ENCODE measurements around the gene C1orf159. TPM values are rescaled to one million over a fixed set of nuclear protein-coding genes. Genes with fewer than 3 reads are reported as not detected.

The C1orf159 gene
- total RNA-seq = 11.7 TPM
- long read RNA-seq, partial matches to known transcripts = 2 of 9 reads
- long read RNA-seq, other reads (novel, unspliced or antisense) = 5 of 9 reads

- Histone ChIP-seq H3K27me3 (ENCODE audit: low read depth) (peaks cover 13% of the 10 kb centered on the region), H3K36me3 (no peaks in the 10 kb centered on the region), H3K9me3 (no peaks in the 10 kb centered on the region), H3K4me1 (peaks cover 9% of the 10 kb centered on the region), H3K27ac (peak within 1 kb of the TSS; percentile 74), H3K4me3 (peak within 1 kb of the TSS; percentile 75)
- ATAC-seq = peak; percentile 98 to 99
- intact Hi-C loops (cut with DNase I) = no loop called here
- DNase-seq = peak; percentile 99
- TF ChIP-seq, protein P1, sequence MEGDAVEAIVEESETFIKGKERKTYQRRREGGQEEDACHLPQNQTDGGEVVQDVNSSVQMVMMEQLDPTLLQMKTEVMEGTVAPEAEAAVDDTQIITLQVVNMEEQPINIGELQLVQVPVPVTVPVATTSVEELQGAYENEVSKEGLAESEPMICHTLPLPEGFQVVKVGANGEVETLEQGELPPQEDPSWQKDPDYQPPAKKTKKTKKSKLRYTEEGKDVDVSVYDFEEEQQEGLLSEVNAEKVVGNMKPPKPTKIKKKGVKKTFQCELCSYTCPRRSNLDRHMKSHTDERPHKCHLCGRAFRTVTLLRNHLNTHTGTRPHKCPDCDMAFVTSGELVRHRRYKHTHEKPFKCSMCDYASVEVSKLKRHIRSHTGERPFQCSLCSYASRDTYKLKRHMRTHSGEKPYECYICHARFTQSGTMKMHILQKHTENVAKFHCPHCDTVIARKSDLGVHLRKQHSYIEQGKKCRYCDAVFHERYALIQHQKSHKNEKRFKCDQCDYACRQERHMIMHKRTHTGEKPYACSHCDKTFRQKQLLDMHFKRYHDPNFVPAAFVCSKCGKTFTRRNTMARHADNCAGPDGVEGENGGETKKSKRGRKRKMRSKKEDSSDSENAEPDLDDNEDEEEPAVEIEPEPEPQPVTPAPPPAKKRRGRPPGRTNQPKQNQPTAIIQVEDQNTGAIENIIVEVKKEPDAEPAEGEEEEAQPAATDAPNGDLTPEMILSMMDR (IDR thresholded peaks at IDR 0.05) = no peak
These were observed at the start of gene C1orf159 for GRCh38 chr1:1115786-1116700. TSS of gene C1orf159 (minus strand) at chr1:1116089. CDS start at chr1:1091543, 24,546 bp downstream.

GRCh38 chr1:1165485-1165884, 49.6 kb upstream of the C1orf159 start:
- no peak for ATAC-seq
- H3K4me1 ChIP-seq = peaks cover 8% of the 10 kb centered on the region
- H3K4me3 ChIP-seq = no peak overlapping the region
- TF ChIP-seq, protein P1 (IDR thresholded peaks at IDR 0.05) = no peak
- DNase-seq = no peak
- no peak overlapping the region for H3K27ac ChIP-seq
- H3K36me3 ChIP-seq = no peaks in the 10 kb centered on the region
- peaks cover 29% of the 10 kb centered on the region for H3K27me3 ChIP-seq (ENCODE audit: low read depth)
- intact Hi-C loops (cut with DNase I) = no loop called here
- H3K9me3 ChIP-seq = no peaks in the 10 kb centered on the region

DNA sequence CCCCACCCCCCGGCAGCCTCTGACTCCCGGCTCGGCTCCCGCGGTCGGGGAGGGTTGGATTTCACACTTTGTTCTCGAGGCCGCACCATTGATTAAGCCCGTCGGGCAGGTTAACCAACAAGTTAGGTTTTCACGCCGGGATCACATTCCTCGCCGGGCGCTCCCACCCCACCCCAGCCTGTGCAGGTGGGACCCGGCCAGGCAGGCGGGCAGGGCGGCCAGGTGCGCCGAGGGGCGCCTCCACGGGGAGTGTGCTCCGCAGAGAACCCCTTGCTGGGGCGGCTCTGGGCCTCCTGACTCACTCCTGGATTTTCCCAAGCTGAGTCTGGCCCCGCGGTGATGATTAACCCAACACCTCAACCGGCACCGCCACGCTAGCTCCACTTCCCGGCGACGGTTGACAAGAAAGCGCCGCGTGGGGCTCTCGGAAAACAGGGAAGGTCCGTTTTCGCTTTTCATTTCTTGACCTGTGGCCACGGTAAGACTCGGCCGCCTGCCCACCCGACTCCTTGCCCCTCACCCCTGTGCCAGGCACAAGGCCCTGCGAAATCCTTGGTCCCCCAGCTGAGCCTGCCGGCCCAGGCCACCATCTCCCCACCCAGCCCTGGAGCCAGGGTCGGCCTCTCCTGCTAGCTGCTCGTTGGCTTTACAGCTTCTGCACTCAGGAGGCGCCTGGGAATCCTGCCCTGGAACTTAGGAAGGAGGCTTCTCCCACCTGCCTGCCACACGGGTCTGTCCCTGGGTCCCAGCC, 49.0 kb upstream of the C1orf159 start:
- H3K4me1 ChIP-seq = peaks cover 8% of the 10 kb centered on the region
- intact Hi-C loops (cut with DNase I) = no loop called here
- H3K27me3 ChIP-seq (ENCODE audit: low read depth) = peaks cover 24% of the 10 kb centered on the region
- H3K36me3 ChIP-seq = no peaks in the 10 kb centered on the region
- TF ChIP-seq, protein P1 (IDR thresholded peaks at IDR 0.05) = no peak
- H3K4me3 ChIP-seq = peak overlapping the region; percentile 54
- no peak overlapping the region for H3K27ac ChIP-seq
- ATAC-seq = peak; percentile 3 to 4
- H3K9me3 ChIP-seq = no peaks in the 10 kb centered on the region
- DNase-seq = no peak

GRCh38 chr1:1164361-1164700, 48.4 kb upstream of the C1orf159 start:
- Histone ChIP-seq H3K4me1 (peaks cover 8% of the 10 kb centered on the region), H3K27ac (no peak overlapping the region), H3K4me3 (peak overlapping the region; percentile 54)

GRCh38 chr1:1163538-1164070, 47.7 kb upstream of the C1orf159 start:
- TF ChIP-seq, protein P1 (IDR thresholded peaks at IDR 0.05) = no peak
- H3K4me1 ChIP-seq = peaks cover 15% of the 10 kb centered on the region
- DNase-seq = no peak
- H3K9me3 ChIP-seq = no peaks in the 10 kb centered on the region
- intact Hi-C loops (cut with DNase I) = no loop called here
- H3K36me3 ChIP-seq = no peaks in the 10 kb centered on the region
- H3K27ac ChIP-seq = peak overlapping the region; percentile 77
- H3K27me3 ChIP-seq (ENCODE audit: low read depth) = peaks cover 13% of the 10 kb centered on the region
- peak; percentile 0 to 25 for ATAC-seq
- H3K4me3 ChIP-seq = peak overlapping the region; percentile 54

More at GRCh38 chr1:1164361-1164700, 48.4 kb upstream of the C1orf159 start:
- intact Hi-C loops (cut with DNase I) = no loop called here
- Histone ChIP-seq H3K36me3 (no peaks in the 10 kb centered on the region), H3K9me3 (no peaks in the 10 kb centered on the region), H3K27me3 (ENCODE audit: low read depth) (peaks cover 19% of the 10 kb centered on the region)
- no peak for ATAC-seq
- DNase-seq = no peak
- TF ChIP-seq, protein P1 (IDR thresholded peaks at IDR 0.05) = no peak
